Limb (tissue), 2 donors: ENCODE data around the gene CXCR5.
A peak's percentile ranks its signal among the peaks of the same experiment; 100 is the strongest.

Experiments used
- DNase-seq, 2 donors: peaks; one replicate each; pipeline ENCODE4 v3.0.0-alpha.2; 2016; ENCODE audit errors: extremely low spot score in 2 of 2

Gene CXCR5

DNA sequence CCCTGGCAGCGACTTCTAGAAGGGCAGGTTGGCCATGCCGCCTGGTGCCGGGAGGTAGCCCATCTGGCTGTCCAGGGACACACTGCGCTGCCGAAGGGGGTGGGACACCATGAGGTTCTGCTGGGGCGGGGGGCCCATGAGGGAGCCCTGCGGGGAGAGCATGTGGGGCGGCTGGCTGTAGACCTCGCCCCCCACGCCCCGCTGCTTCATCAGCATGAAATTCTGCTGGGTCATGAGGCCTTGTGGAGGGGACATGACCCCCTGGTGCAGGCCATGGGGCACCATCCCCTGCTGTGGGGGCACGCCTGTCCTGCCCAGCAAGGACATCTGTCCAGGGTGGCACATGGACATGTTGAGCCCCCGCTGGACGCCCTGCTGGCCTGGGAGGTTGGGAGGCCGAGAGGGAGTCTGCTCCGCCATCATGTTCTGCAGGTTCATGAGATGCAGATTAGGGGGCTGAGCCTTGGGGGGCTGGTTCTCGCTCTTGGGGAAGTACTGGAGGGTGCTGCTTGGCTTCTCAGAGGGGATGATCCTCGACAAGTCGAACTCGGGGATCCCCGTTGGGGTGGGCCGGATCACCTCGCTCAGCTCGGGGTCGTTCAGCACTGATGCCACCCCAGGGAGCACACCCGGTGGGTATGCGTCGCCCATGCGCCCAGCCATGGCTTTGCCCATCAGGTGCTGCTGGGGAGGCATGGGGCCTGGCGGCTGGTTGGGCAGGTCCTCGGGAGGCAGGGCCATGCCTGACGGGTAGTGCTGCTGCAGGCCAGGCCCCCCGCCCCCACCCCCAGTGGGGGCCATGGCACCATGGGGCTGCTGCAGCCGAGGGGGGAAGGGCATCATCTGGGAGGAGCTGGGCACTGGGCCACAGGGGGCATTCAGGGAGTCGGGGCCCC, 15.0 kb downstream of the CXCR5 start:
- no peak for DNase-seq

DNA sequence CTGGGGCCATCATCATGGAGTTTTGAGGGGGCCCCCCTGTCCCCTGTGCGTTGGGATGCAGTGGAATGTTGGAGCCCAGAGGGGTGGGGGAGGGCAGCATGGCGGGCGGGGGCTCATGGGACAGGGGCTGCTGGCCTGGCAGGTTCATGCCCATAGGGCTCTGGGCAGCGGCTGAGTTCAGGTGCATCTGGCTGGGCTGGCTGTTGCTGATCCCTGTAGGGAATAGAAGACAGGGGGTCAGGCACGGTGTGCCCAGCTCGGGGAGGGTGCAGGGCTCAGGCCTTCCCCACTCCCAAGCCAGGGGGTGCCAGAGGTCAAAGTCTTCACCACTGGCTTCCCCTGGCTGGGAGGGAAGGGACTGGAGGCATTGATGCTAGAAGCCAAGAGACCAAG, 15.6 kb downstream of the CXCR5 start:
- DNase-seq = no peak

DNA sequence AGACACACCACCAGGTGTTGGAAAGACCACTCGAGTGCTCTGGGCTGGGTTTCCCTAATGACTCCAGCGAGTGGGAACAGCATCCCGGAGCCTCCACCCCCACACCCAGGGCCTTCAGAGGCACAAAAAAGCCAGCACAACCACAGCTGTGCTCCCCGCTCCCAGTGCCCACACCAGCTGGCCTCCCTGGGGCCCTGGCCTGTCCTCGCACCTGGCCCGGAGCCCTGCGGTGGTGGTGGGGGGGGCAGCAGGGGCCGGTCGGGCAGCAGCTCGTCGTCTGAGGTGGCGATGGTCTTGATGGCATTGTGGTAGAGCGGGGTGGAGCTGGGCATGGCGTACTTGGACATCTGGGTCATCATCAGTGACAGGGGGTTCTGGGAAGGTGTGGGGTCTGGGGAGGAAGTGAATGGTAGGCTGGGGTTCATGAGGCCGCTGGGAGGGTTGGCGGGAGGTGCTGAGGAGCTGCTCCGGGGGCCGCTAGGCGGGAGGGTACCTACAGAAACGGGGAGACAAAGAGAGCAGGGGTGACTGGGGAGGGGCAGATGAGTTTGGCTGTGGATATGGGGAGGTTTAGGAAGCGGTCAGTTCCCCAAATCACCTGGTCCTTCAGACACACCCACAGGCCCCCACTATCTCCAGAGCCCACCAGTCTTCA, 16.1 kb downstream of the CXCR5 start:
- DNase-seq = peak in 1 of 2 donors; percentile 37

DNA sequence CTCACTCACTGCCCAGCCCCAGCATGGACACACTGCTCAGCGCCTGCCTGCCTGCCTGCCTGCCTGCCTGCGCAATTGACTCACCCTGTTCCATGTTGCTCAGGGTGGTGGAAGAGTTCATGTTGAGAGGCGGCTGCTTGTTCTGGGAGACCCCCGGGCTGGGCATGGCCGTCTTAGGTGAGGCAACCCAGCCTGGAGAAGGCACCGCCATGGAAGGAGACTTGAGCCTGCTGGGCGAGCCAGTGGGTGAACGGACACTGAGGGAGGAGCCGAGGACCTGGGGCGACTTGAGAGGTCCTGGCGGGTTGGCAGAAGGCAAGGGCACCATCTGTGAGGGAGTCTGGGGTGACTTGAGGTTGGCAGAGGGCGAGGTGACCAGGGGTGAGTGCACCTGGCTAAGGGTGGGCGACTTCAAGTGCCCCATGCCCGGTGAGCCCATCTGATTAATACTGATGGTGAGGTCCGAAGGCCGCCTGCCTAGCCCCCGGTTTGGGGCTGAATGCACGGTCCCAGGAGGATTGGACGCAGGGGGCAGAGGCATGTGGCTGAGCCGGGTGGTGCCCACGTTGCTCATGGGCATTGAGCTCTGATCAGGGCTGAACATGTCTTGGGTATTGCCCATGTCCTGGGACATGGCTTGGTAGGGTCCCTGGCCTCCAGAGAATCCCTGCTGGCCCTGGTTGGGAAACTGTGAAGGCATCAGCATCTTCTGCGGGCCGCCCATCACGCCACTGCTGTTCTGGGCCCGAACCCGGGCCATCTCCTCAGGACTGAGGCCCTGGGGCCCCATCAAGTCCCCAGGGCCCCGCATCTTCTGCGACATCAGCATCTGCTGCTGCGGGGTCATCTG, 17.1 kb downstream of the CXCR5 start:
- no peak for DNase-seq

DNA sequence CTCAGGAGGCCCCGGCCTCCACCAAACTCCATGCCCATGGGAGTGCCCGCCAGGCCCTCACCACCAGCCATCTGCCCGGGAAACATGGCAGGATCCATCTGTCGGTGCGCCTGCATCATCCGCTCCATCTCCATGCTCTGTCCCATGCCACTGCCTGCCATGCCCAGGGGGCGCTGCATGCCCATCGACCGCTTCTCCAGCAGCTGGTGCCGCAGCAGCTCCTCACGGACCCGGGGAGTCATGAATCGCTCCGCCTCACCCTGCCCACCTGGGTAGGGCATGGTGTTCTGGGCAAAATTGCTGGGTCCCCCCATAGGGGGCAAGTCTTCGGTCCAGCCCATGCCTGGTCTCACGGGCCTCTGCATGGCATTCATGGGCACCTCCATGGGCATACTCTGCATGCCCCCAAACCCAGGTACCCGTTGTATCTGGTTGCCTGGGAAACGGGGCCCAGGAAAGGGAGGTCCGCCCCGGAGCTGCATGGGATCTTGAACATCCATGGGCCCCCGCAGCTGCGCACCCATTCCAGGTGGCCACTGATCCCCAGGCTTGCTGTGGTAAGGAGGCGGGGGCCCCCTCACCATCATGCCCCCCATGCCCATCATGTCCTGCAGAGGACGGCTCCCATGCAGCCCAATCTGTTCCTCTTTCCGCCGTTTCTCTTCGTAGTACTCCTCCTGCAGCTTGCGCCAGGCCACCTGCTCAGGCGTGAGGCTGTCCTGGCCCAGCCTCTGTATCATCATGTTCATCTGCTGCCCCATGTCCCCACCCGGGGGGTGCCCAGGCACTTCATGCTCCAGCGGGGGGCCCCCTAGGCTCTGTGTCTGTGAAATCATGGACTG, 18.0 kb downstream of the CXCR5 start:
- DNase-seq = peak in 1 of 2 donors; percentile 38

DNA sequence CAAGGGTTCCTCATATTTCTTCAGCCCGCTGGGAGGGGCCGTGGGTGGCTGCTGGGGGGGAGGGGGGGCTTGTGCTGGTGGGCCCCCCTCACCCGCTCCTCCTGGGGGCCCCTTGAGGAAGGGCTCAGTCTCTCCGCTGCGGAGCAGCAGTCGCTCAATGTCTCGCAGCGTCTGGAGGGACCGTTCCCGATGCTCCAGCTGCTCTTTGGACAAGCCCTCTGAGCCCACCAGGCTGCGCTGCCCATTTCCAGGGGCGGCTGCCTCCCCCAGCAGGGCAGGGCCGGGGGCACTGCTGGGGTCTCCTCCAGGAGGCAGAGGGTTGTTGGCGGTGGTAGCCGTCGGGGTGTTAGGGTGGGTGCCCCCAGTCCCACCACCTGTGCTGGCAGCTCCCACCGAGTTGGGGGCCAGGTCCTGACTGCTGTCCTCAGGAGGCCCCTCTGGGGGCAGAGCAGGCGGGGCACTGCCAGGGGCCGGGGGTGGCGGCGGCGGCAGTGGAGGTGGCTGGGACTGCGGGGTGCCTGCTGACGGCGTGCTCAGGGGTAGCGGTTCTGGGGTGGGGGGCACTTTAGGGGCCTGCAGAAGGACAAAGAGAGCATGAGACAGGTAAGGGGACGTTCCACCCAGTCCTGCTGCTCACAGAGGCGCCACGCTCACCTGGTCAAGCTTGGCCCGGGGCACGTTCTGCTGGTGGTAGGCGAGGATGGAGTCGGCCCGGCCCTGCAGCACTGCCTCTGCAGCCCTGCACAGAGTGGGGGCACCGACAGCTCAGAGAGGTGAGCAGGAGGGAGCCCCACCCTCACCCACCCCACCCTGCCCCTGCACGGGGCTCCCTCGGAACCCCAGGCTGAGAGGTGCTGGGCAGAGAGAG, 18.9 kb downstream of the CXCR5 start:
- DNase-seq = no peak

DNA sequence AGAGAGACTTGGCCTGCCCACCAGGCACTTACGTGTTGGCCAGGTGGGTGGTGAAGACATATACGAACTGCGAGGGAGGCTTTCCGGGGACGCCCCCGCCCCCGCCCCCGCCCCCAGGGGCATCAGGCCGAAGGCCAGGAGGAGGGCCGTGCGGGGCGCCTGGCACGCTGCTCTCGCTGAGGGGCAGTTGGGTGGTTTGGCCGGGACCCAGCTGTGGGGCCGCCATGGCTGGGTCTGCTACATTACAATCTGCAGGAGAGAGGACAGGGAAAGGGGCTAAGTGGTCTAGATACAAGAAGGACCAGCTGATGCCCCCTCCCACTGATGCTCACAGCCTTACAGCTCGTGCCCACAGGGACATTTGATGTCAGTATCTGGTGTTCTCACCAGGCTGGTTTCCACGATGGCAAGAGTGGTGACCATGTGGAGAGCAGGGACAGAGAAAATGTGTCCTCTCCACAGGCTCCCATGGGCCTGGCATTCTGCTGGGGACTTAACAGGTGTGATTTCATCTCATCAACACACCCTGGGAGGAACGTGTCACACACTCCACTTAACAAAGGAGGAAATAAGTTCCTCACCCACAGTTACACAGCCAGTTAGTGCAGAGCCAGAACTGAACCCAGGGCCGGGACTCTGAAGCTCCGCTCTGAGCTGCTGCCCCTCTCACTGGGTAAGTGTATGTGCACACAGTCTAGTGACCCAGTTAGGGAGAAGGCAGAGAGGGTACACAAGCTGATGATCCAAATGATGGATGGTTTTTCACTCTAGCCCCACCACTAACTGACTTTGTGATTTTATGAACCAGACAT, 19.7 kb downstream of the CXCR5 start:
- no peak for DNase-seq

DNA sequence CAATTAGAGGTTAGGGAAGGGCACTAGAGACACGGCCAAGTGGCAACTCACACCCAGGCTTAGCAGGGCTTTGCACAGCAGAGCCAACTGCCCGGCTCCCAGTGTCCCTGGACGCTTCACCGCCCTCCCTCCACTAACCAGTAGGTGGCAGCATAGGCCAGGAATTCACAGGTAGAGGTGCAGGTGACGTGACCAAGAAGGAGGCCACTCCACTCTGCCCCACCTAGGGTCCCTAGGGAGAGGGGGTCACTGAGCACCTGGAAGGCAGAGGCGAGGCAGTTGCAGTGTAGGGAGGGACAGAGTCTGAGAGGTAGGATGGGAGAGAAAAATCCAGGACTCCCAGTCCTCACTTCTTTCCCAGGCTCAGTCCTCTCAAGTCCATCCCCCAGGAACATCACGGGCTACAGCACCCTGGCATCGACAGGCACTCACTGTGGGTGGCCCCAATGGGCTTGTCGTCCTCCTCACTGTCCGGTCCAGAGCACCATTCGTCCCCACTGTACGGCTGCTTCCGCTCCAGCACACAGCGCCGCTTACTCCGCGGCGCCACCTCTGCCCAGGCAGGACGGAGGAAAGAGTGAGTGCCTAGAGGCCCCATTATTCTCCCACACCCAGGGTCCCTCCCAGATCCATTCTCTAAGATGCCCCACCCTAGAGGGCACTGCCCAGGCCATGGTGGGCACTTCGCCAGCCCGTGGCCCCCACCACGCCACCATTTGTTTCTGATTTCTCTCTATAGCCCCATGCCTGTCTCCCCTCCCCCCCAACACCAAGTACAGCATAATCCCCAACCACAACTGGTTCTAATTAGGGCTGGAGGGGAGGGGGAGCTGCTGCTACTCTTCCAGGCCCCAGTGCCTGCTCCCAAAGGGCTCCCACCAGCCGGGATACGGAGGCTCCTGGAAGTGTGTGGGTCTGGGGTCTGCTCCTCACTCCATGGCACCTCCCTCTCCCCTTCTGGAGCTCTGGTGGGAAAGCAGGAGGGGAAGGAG, 23.7 kb downstream of the CXCR5 start:
- peak; percentile 54 to 91 for DNase-seq

DNA sequence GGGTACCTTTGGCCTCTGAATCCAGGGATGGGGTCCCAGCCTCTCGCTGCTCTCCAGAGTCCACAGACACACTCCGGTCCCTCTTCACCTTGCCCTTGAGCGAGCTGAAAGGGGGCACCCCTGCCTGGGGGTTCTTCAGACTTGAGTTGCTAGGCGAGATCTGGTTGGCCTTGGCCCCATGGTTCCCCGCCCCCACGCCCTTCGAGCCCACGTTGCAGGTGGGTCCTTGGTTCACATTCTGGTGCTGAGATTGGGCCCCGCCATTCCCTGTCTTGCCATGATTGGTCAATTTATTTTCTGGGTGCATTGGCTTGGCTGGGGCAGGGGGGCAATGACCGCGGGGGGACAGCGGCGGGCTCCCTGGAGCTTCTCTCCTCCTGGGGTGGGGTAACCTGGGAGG, 24.6 kb downstream of the CXCR5 start:
- DNase-seq = peak in 1 of 2 donors; percentile 31

DNA sequence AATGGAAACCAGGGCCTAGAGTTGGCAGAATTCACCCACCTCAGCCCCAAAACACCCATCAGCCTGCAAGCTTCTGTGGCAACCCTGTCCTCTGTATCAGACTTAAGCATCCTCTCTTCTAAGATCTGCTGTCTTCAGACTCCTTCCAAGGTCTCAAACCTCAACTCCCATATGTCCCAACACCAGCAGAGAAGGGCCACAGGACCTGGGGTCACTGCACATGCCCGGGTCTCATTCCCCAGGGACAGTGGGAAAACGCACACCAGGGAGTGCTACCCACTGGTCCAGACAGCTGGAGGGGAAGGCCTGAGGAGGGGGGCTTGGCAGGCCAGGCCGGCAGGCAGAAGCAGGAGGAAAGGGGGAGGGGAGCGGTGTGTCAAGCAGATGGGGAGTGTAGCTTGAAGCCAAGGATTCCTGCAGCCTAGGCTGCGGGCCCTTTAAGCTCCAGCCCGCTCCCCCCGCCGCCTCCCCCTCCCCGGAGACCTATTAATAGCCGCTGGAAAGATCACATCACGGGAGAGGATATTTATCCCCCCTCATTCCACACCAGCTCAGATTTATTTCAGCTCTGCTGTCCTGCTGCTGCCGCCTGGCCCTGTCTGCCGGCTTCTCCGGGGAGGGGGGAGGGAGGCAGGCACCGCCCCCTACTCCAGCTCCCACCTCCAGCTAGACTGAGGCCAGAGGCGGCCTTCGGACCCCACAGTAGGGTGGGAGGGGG, 25.4 kb downstream of the CXCR5 start:
- peak; percentile 94 to 97 for DNase-seq

DNA sequence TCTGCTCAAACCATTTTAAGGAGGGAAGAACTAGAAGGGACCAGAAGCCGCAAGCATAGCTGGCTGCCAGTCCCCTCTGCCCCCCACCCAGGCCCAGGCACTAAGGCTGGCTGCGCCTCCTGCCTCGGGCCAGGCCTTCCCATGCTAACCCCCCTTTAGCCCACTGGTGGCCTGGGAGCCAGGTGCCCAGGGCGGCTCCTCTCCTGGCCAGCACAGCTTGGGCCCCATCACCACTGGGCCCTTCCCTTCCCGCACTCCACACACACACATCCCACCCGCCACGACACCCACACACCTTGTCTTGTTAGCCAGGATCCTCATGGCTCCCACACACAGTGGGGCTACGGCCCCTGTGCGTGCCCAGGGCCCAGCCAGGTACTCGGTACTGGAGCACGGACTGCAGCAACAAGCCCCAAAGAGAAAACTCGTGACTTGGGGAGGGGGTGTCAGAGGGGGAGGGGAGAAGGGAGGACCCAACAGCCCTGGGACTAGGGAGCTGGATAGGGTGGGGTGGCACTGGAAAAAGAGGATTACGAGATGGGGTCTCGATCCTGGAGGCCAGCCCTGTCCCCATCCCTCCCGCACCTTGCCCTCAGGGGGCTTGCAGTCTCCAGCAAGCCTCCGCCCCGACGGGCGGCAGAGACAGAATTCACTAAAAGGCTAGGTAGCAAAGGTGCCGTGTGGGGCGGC, 26.1 kb downstream of the CXCR5 start:
- DNase-seq = no peak

DNA sequence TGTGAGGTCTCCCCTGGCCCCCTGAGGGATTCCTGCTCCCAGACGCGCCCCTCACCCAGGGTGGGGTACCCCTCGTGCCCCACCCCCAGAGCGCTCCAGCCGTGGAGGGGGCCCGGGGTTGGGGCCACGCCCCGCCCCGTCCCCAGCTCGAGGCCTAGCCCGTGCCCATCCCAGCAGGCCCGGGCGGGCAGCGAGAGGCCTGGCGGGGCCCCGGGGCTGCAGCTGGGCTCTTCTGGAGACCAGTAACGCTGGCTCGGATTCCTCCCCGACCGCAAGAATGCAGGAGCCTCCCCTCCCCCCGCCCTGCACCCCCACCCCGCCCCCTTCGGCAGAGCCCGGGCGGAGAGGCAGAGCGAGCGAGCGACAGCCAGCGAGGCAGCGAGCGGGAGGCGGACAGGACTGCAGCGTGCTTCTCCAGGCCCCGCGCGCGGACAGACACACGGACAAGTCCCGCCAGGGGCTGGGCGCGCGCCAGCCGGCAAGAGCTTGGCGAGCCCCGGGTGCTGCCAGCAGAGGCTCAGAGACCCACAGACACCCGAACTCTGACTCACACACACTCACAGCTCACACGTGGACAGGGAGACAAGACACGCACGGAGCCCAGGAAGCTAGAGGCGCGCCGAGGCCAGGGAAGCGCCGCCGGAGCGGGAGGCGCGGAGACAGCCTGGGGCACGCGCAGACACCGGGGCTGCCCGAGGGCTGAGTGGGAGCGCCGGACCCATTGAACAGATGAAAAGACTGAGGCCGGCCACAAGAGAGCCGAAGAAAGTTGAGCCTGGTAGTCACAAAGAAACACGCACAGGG, 26.8 kb downstream of the CXCR5 start:
- peak; percentile 83 to 94 for DNase-seq

DNA sequence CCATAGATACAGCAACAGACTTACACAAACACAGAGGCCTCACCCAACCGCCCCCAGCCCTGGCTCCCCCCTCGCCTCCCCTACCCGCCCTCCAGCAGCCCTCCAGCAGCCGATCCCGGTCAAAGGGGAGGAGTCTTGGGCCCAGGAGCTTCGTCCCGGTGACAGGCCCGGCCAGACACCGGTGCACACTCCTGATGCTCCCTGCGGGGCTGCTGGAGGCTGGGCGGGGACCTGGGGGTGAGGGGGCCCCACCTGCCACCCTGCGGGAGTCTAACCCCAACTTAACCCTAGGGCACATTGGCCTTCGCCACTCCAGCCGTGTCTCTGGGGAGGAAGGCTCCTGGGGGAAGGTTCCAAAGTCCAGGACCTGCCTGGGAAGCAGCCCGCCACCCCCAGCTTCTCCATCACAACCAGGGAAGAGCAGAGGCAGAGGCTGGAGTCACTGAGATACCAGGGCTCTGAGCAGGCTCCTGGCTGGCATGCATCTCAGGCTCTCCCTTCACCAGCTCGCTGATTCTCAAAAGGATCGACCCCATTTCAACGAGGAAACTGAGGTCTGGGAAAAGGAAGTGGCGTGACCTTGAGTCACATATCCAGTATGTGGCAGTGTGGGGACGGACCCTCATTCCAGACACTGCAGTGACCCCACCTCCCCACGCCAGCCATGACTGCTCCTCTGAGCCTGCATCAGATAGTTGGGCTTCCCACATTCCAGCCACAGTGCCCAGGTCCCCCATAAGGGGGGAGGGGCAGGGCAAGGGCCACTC, 27.6 kb downstream of the CXCR5 start:
- DNase-seq = peak in 1 of 2 donors; percentile 59

DNA sequence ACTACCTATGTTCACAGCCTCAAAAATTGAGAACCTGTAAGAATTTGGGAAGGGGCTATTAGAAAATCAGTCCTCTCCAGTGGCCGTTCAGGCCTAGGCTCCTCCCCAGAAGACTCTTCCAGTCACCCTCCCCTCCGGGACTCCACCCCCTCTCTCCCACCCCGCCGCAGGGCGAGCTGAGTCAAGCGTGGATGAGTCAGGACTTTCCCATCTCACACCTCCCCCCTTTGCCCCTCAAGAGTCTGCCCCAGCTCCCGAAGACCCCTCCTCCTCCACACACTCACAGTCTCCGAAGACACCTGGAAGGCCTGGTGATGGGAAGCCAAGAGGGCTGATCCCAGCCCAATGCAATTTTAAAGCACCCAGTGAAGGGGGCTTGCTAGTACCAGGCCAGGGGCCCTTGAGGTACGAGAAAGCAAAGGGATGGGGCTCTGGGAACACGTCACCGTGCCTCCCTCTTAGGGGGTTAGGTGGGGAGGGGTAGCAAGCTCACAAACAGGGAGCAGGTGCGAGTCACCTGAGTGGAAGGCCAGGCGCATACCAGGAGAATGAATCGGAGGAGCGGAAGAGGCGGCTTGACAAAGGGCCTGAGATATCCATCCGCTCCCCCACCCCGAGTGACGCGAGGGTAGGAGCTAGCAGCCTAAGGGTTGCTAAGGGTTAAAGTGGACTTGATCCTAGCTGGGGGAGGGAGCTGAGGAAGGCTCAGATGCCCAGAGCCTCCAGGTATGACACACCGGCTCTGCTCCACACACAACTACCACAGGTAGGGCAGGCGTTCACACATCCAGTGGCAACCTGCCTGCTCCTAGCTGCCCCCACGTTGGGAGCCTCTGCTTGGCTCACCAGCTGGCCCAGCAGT, 28.4 kb downstream of the CXCR5 start:
- DNase-seq = peak in 1 of 2 donors; percentile 74
